Activated T-helper 1 cell treated with anti-CD3 and anti-CD28 coated beads, Interleukin-2, amount 50 U/mL, for 16 hours (primary cell): ENCODE data around the gene MPG.
"Not testable (repeated sequence)": the region's sequence is repeated elsewhere in the genome, so short reads cannot be mapped to it uniquely, and the experiment has no call there.

Experiments used
- DNase-seq, 2 donors: peaks; one replicate each; pipeline ENCODE4 v3.0.0-alpha.2; 2020; ENCODE audit warnings: low read depth in 1 of 2, low spot score in 1 of 2

MPG gene

DNA sequence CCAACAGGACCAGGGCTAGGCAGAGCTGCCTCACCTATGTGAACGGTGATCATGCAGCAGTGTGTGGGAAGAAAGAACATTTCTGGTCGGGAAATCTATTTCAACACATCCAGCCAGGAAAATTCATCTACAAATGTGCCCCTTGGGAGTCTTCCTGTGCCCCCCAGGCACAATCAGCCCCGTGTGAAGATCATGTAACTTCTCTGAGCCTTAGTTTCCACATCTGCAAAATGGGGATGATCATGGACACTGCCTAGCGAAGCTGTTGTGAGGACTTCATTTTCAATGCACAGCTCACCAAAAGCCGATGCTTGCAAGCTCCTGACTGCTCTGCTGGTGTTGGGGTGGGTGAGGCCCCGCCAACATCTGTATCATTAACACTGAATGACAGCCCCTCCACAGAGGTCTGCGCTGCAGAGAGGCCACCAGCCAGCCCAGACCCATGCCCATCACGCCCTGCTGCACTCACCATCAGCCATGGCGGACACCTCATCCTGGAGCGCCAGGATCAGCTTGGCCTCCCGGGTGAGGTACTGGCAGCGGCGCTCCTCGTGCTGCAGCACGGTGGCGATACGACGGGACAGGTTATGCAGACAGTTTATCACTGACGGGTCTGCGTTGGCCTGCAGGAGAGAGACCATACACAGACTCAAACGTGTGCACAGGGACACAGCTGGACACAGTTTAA is 34.3 kb downstream of the MPG start:
- no peak for DNase-seq

DNA sequence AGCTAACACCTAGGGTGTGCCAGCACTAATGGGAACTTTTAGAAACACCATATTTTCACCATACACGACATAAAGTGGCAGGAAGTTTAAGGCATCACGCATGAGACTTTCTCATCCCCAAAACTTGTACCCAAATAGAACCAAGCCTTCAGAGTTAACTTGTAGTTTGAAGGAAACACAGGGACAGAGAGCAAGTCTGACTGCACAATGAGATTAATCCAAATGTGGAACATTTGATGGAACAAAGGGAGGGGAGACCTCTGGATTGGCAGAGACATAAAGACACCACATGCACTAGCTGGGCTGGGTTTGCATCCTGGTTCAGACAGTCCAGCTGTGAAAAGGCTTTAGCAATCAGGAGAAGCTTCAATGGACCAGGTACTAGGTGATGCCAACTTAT is 36.3 kb downstream of the MPG start:
- no peak for DNase-seq

DNA sequence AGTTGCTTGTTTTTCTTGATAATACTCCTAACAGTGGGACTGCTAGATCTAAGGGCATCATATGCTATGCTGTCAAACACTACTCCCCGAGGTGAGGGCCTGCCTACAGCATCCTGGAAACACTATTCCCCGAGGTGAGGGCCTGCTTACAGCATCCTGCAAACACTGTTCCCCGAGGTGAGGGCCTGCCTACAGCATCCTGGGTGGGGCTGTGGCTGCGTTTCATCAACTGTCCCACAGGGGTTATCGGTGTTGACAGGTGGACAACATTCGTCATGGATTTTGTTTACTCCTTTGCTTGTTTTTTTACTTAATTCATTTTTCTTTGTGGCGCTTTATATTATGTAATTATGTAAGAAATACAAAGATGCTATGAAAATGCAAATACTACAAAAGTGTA is 38.0 kb downstream of the MPG start:
- DNase-seq: no peak

DNA sequence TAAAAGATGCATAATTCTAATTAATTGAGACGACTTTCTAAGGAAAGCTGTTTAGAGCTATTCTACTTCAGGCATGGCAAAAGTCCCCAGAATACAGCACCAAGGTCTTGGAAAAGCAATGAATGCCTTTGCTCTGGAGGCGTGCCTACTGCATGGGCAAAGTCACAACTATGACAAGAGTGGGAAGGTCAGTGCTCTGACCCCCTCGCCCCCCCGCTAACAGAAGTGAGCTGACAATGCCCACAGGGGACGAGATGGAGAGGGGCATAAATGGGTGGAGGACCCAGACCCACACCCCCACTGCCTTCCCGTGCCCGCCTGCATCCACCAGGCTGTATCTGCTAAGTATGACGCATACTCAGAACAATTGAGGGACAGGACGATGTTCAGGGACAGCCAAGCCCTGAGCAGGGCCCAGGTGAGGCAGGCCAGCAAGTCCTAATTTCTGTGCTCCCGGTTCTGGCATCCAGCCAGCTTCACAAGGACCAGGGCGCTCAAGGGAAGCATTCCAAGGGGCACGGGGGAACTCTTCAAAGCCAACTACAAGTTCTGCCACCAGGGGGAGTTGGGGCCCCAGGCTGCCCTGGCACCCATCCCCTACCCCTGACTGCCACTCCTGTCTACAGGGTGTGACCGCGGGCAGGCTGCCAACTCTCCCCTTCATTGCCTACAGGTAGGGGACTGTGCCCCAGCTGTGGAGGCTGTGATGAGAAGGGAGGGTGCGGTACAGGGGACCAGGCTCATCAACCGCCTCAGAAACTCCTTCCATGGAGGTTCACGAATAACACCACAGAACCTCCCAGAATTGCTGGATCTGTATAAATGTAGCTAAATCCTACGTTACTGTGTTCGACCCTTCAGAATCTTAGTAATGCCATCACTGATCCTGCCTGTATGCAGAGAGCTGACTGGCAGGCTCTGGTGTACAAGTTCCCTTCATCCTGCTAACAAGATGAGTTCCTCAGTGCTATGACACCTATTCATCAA is 39.6 kb downstream of the MPG start:
- DNase-seq: peak; percentile 14 to 36

DNA sequence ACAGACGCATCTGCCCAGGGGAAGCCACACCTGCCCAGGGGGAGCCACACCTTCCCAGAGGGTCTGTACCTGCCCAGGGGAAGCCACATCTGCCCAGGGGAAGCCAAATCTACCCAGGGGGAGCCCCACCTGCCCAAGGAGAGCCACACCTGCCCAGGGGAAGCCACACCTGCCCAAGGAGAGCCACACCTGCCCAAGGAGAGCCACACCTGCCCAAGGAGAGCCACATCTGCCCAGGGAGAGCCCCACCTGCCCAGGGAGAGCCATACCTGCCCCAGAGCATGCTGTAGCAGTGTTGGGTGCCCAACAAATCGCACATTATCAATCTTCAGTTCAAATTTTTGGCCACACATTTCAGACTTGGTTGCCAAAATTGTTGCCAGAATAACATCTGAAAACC is 40.8 kb downstream of the MPG start:
- DNase-seq: no peak

DNA sequence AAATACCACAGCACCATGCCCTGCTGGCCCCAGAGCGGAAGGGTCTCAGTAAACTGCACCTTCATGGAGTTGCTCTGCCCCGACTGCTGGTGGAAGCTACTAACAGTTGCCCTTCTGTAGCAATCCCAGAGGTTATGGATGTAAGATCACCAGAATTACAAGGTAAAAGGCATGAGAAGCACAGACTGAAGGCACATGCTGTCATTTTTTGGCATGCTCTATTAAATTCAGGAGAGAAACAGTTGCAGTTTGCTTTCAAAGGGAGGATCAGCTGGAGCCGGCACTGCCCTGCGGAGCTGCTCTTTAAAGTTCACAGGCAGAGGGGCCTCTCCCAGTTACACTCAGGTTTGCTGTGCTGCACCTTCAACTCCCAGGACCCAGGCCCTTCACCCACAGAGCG is 41.3 kb downstream of the MPG start:
- no peak for DNase-seq

DNA sequence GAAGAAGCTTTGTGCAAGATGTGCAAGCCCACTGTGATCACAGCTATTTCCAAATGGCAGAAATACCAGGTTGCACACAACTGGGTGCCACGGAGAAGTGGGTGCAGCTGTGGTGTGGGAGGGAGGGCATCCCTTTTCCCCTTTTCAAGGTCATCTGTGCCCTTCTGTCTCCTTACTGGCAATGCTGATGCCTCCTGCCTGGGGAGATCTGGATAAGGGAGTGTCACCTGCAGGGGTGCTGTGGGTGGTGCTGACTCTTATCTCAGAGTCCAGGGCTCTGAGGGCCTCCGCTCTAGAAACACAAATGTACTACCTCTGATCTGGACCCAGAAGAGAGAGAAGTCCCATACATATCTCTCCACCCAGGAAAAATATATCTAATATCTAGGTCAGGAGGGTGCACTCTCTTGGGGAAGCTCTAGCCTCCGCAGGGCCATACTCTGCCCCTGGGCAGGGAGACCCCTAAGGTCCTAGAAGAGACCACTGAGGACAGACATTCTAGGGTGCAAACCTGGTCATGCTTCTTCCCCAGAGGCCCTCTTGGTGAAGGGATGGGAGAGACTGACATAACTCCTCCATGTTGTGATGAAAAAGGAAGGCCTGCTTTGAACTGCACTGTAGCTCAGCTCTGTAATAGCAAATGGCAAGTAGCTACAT is 41.9 kb downstream of the MPG start:
- DNase-seq: no peak

DNA sequence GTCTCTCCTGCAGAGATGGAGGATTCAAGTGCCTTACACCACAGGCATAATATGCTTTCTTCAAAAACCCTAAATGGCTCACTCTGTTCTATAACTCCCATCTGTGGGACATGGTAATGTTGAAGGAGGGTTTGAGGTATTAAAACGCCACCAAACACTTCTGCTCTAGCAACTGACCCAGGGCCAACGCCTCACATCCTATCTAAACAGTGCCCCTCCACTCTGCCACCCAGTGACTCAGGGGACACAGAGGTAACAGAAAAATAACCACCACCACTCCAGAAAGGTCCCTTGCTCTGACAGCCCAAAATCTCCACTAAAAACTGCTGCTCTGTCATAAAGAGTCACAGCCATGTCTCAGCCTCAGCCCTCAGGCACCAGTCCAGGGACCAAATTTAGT is 42.7 kb downstream of the MPG start:
- DNase-seq: no peak

DNA sequence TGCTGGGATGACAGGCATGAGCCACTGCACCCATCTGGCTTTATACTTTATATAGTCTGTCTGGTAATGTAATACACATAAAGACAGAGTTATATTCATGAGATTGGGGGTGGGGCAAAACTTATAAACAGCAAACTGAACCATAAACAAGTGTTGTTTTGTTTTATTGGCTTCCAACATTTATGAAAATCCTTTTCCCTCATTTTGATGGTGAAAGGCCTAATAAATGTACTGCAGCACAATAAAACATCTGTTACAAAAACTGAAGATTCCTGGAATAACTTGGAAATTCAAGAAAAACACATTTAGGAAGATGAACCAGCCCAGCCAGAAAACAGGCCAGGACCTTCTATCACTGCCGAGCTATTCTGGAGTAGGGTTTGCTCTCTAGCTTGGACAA is 44.3 kb downstream of the MPG start:
- no peak for DNase-seq

DNA sequence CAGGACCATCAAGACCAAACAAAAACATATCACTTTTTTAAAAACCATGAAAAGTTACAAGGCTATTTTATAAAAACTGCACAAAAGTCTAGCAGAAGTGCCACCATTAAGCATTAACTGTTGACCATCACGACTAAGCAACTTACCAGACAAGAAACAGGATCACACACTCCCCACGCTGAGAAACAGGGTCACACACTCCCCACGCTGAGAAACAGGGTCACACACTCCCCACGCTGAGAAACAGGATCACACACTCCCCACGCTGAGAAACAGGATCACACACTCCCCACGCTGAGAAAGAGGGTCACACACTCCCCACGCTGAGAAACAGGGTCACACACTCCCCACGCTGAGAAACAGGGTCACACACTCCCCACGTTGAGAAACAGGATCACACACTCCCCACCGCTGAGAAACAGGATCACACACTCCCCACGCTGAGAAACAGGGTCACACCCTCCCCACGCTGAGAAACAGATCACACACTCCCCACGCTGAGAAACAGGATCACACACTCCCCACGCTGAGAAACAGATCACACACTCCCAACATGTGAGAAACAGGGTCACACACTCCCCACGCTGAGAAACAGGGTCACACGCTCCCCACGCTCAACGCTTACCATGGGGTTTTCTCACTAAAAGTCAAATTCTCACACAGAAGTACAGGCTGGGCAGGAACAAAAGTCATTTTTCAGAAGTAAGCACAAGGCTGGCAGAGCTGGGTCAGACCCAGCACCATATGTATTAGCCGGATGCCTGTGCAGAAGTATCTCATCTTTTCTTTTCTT is 45.7 kb downstream of the MPG start:
- DNase-seq: not testable (repeated sequence)

DNA sequence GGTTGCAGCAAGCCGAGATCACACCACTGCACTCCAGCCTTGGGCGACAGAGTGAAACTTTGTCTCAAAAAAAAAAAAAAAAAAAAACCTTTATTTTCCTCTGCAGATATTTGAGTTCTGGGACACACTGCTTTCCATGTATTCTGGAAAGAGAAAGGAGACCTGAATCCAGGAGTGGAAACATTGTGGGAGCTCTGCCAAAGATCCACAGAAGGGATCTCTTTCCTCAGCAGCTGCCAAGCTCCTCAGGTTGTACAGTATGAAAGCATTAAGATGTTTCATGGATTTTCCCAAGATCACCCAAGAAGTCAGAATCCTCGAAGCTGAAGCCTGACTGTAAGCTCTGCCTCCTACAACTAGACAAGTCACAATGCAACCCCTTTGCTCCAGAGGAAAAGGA is 47.0 kb downstream of the MPG start:
- no peak for DNase-seq

DNA sequence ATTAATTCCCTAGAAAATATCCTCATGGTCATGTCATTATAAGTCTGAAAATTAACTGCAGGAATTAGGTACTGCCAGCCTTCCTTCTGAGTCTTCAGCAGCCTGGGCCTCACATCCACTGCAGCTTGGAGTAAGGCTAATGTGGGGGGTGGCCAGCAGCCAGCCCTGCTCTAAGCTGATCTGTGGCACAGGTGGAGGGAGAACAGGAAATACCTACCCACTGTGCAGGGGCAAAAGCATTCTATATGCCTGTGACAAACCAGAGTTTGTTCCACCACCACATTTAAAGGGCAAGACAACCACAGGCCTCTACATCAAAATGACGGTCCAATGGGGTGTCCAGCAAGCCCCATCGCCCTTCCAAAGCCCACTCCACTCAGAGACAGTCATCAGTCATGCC is 51.0 kb downstream of the MPG start:
- no peak for DNase-seq

DNA sequence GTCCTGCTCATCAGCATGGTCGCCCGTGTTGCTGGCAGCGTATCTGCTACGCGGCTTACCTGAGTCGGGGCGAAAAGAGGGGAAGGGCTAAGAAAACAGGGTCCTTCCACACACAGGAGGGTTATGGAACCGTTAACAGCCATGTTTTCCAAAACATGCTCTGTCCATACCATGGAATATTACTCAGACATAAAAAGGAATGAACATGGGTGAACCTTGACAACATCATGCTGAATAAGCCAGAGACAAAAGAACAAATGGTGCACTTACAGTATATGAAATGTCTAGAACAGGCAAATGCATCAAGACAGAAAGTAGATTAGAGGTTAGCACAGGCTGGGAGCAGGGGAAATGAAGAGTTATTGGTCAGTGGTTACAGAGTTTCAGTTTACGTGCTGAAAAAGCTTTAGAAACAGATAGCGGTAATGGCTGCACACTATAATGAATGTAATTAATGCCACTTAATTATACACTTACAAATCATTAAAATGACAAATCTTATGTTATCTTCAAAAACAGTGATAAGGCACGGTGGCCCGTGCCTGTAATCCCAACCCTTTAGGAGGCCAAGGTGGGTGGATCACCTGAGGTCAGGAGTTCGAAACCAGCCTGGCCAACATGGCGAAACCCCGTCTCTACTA is 52.6 kb downstream of the MPG start:
- no peak for DNase-seq

DNA sequence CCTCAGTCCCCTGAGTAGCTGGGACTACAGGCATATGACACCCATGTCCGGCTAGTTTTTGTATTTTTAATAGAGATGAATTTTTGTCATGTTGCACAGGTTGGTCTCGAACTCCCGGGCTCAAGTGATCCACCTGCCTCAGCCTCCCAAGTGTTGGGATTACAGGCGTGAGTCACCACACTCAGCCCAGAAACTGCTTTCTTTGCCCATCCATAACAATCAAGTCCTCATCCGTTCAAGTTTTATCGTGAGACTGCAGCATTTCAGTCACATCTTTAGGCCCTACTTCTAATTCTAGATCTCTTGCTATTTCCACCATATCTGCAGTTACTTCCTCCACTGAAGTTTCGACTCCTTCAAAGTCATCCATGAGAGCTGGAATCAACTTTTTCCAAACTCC is 54.1 kb downstream of the MPG start:
- no peak for DNase-seq

DNA sequence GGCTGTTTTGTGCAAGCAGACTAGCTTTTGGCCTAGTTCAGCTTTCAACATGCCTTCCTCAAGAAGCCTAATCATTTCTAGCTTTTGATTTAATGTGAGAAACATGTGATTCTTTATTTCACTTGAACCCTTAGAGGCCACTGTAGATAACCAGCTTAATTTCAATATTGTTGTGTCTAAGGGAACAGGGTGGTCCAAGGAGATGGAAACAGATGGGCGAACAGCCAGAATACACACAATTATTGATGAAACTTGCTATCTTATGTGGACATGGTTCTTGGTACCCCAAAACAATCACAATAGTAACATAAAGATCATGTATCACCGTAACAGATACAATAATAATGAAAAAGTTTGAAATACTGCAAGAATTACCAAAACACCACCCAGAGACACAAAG is 55.7 kb downstream of the MPG start:
- DNase-seq: no peak
